Activated CD8-positive, alpha-beta memory T cell treated with anti-CD3 and anti-CD28 coated beads for 24 hours (primary cell): ENCODE data around the gene EFNA5.
"Not testable (repeated sequence)": the region's sequence is repeated elsewhere in the genome, so short reads cannot be mapped to it uniquely, and the experiment has no call there.

Experiments used
- DNase-seq: peaks from one replicate; pipeline ENCODE4 v3.0.0-alpha.2; 2020

The EFNA5 gene

DNA sequence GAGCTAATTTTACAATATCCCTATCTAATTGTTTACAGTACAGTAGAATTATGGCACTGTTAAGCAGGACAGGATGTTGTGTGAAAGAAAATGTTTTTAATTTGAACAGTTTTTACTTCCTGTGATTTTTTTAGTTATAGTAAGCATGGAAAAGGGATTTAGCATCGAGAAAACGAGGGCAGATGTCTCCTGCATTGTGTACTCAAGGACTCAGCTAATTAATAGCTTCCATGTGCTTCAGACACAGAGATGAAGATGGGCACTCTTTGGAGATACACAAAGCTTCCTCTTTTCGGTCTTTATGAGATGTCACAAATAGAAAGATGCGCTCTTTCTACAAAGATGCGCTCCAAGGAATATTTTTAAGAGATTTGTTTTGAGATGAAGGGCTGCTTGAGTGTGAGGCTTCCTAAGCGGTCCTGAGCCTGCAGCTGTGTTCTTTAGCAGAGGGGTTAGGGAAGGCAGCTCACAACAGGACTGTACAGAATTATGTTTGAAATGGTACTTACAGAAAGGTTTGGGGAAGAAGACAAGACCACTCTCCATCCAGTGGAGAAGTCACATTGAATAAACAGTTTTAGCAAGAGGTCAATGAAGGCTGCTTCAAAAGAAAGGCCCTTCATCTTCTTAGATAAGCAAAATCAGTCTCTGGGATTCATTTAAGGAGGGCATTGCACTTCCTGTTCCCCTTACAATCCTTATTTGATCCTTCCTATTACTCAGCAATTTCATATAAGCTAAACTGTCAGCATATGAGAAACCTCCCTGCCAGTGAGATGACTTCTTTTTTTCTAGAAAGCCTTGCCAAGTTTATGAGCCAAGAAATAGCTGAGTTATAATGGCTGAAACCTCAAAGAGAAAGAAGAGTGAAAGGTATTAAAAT is 311.5 kb downstream of the EFNA5 start:
- DNase-seq, result no peak

DNA sequence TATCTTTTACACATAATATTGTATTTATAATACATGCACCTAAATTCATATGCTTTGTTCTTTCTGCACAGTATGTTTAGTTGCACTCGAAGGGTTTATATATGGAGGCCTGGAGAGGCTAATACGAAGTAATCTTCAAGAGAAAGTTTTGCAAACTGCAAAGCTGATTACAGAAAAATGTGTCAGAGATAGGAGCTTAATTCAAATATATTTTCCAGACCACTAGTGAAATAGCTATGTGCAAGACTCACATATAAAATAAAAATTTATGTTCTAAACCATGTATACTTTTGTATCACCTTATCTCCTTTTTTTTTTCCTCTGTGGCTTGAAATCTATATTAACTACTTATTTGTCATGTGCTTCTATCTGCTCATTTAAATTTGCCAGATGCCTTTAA is 313.8 kb downstream of the EFNA5 start:
- no peak for DNase-seq

DNA sequence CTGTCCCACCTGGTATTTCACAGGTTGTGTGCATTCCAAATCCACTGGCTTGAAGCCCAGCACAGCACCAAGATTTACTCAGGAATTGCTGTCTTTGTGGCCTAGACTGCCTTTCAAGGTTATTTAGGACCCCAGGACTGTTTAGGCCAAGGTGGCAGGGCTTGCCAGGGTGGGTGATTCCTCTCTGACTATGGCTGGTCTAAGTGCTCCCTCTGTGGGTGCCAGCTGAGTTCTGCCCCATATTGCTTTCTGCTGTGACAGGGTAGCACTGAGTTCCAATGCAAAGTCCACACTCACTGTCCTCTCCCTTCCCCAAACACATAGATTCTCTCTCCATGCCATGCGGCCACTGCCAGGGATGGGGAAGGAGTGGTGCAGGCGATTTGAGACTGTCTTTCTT is 318.2 kb downstream of the EFNA5 start:
- DNase-seq, result no peak

DNA sequence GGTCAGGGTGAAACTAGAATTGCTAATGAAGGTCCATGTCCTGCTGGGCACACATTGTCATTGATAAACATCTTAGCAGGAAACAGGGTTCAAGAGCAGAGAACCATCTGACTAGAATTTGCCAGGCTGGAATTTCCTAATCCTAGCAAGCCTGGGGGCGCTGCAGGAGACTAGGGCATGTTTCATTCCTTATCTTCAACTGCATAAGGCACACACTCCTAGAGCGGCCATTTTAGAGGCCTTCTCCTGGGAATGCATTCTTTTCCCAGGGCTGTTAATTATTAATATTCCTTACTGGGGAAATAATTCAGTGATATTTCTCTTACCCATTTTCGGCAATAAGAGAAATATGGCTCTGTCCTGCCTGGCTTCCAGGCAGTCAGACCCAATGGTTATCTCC is 324.2 kb downstream of the EFNA5 start:
- not testable (repeated sequence) for DNase-seq

GRCh38 chr5:107342371-107342770 is 328.4 kb downstream of the EFNA5 start:
- no peak for DNase-seq

GRCh38 chr5:107341376-107342084 is 329.2 kb downstream of the EFNA5 start:
- DNase-seq, result no peak

GRCh38 chr5:107340631-107341030 is 330.1 kb downstream of the EFNA5 start:
- DNase-seq, result no peak

- DNase-seq, result no peak
Observed at GRCh38 chr5:107338335-107338734, 332.4 kb downstream of the EFNA5 start.

GRCh38 chr5:107337281-107337680 is 333.5 kb downstream of the EFNA5 start:
- no peak for DNase-seq

GRCh38 chr5:107331882-107332281 is 338.9 kb downstream of the EFNA5 start:
- DNase-seq, result no peak

DNA sequence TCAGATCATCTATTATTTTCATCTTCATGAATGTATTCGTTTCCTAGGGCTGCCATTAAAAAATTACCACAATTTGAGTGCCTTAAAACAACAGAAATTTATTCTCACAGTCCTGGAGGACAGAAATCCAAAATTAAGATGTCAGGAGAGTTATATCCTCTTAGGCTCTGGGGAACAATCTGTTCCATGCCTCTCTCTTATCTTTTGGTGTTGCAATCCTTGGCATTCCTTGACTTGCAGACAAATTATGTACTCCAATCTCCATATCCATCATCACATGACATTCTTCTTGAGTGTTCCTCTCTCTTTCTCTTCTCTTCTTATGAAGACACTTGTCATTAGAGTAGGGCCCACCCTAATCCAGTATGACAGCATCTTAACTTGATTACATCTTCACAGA is 339.4 kb downstream of the EFNA5 start:
- no peak for DNase-seq

DNA sequence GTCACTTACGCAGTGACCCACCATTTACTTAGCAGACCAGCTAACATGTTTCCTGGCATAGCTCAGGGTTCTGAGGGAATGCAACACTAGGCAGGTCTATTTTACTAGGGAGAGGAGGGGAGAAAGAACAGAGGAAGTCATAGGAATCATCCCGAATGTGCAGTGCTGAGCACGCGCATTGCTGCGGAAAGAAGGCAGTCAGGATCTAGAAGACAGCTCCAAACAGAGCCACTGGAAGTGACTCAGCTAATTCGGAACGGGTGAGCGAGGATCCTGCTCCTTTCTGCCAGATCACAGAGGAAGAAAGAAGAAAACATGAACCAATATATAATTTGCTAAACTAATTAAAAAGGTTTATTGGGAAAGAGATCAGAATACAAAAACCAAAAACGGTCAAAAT is 339.8 kb downstream of the EFNA5 start:
- no peak for DNase-seq

DNA sequence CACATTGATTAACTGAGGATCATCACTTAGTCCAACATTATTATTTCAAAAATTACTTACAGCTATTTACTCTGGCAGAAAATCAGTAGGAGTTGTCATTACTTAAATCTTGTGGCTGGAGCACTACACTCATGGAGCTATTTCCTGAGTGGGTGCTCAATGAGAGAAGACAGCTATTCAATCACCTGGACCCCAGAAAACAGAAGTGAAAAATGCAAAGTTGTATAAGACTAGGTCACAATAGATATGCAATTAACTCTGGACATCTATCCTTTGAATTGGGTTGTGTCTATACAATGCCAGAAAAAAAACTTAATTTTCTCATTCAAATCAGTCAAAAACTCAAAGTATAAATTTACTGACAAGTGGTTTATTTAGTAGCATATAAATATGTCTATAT is 340.9 kb downstream of the EFNA5 start:
- no peak for DNase-seq
